ENCODE measurements around the gene YAE1. TPM values are rescaled to one million over a fixed set of nuclear protein-coding genes. Genes with fewer than 3 reads are reported as not detected.
A peak's percentile ranks its signal among the peaks of the same experiment; 100 is the strongest.

YAE1 gene
- total and polyA plus RNA-seq, 2 of the 13 experiments (the other 11 are each of a cell fraction or from before 2014, with no cell fraction given) = 18.7 to 28.3 TPM

GRCh38 chr7:39580149-39580874 is 14.1 kb downstream of the YAE1 start (continued):
- TF ChIP-seq ZNF816 (CRISPR knock-in tag; IDR thresholded peaks at IDR 0.05; ENCODE audit: borderline replicate concordance) = no peak
- peak; percentile 95 for TF ChIP-seq MNT (IDR thresholded peaks at IDR 0.05)
- no peak for TF ChIP-seq NR2F6 (IDR thresholded peaks at IDR 0.05)
- peak; percentile 55; the same call in 1 of the 2 replicates for TF ChIP-seq NR2F6 (CRISPR knock-in tag; IDR thresholded peaks at IDR 0.05)
- TF ChIP-seq ZGPAT (CRISPR knock-in tag; IDR thresholded peaks at IDR 0.05) = peak; percentile 51
- TF ChIP-seq NFAT5 (CRISPR knock-in tag; IDR thresholded peaks at IDR 0.05) = no peak
- peak; percentile 54; the same call in 1 of the 3 replicates for TF ChIP-seq MXI1 (IDR thresholded peaks at IDR 0.05; ENCODE audit: borderline replicate concordance, low read depth, low read length)
- peak; percentile 84 for TF ChIP-seq RAD21 (CRISPR knock-in tag; IDR thresholded peaks at IDR 0.05)
- peak; percentile 38; the same call in 1 of the 2 replicates for TF ChIP-seq MED1 (CRISPR knock-in tag; IDR thresholded peaks at IDR 0.05)
- no peak for TF ChIP-seq ZNF639 (CRISPR knock-in tag; conservative IDR thresholded peaks at IDR 0.05)
- TF ChIP-seq GABPA (IDR thresholded peaks at IDR 0.05; ENCODE audit: low read depth, low read length) = no peak
- TF ChIP-seq GABPA (CRISPR knock-in tag; IDR thresholded peaks at IDR 0.05; ENCODE audit: low read depth) = 0 out of 2 replicates have a peak, but pooled peaks have one; percentile 37
- 0 out of 2 replicates have a peak, but pooled peaks have one; percentile 19 for TF ChIP-seq PITX1 (CRISPR knock-in tag; IDR thresholded peaks at IDR 0.05)
- TF ChIP-seq ZFY (CRISPR knock-in tag; IDR thresholded peaks at IDR 0.05) = no peak
- peak; percentile 55; the same call in 1 of the 2 replicates for TF ChIP-seq SOX5 (CRISPR knock-in tag; IDR thresholded peaks at IDR 0.05; ENCODE audit: borderline replicate concordance)
- no peak for TF ChIP-seq ZNF44 (CRISPR knock-in tag; IDR thresholded peaks at IDR 0.05)
- no peak for TF ChIP-seq ZNF512B (CRISPR knock-in tag; IDR thresholded peaks at IDR 0.05; ENCODE audit: borderline replicate concordance)
- TF ChIP-seq SP4 (CRISPR knock-in tag; IDR thresholded peaks at IDR 0.05) = no peak

Measured in HepG2 (cell line).